Measurements from ENCODE around the gene JMJD1C.

Gene JMJD1C

GRCh38 chr10:63169624-63170023 lies 296.2 kb downstream of the JMJD1C start:
- Histone ChIP-seq H3K4me3 (ENCODE audit: low read length) (no peak overlapping the region), H3K36me3 (ENCODE audit: control insufficient read depth, low read length) (peaks cover 87% of the 10 kb centered on the region), H3K9me2 (replicated peaks; ENCODE audit: control insufficient read depth, low read length) (no peaks in the 10 kb centered on the region), H3K9me3 (ENCODE audit: control insufficient read depth, insufficient read depth, low read length) (no peaks in the 10 kb centered on the region), H3K79me2 (ENCODE audit: control insufficient read depth, low read length) (no peaks in the 10 kb centered on the region), H3K27ac (ENCODE audit: low read depth, low read length) (no peak overlapping the region), H3K27me3 (ENCODE audit: control insufficient read depth, low read length) (no peaks in the 10 kb centered on the region), H4K20me1 (ENCODE audit: control insufficient read depth, insufficient read depth, low read depth, low read length) (no peaks in the 10 kb centered on the region; the same call in 1 of the 2 replicates), H3K4me1 (ENCODE audit: control insufficient read depth, low read length) (peaks cover 14% of the 10 kb centered on the region), H3K4me2 (ENCODE audit: low read length) (no peak overlapping the region), H3F3A (ENCODE audit: control insufficient read depth, insufficient read depth) (peaks cover 27% of the 10 kb centered on the region)
- TF ChIP-seq EZH2phosphoT487 (IDR thresholded peaks at IDR 0.05; ENCODE audit: borderline replicate concordance, low read length): no peak
- TF ChIP-seq CTCF (IDR thresholded peaks at IDR 0.05; ENCODE audit: low read depth, low read length, poor library complexity, severe bottlenecking): no peak

DNA sequence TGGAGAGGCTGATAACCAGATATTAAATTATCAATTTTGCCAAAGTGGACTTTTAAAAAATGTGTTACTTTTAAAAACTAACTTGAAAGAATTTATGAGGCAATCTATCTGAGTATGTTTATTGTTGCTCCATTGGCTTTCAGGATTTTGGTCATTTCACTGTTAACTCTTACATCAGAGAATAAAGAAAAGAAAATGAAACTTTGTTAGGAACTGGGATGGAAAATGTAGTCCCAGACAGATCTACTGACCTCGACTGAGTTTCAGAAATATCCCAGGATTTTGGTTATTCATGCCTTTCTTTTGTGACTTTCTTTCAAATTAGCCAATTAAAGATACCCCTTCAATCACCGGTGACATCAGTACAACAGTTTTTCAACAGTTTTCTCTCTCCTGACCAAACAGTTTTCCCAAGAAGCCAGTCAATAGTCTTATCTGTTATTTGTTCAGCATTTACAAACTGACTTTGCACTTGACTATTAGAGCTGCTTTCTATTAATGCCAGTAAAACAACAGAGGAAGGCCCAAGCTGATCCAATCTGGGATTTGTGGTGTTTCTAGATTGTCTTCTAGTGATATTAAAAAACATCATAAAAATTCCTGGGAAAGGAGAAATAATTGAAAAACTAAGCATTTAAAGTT lies 296.8 kb downstream of the JMJD1C start:
- Histone ChIP-seq H3K4me3 (ENCODE audit: low read length) (no peak overlapping the region), H3K79me2 (ENCODE audit: control insufficient read depth, low read length) (no peaks in the 10 kb centered on the region), H3K9me2 (replicated peaks; ENCODE audit: control insufficient read depth, low read length) (no peaks in the 10 kb centered on the region), H3K27ac (ENCODE audit: low read depth, low read length) (no peak overlapping the region), H3F3A (ENCODE audit: control insufficient read depth, insufficient read depth) (peaks cover 24% of the 10 kb centered on the region), H3K27me3 (ENCODE audit: control insufficient read depth, low read length) (no peaks in the 10 kb centered on the region), H3K4me2 (ENCODE audit: low read length) (no peak overlapping the region), H4K20me1 (ENCODE audit: control insufficient read depth, insufficient read depth, low read depth, low read length) (no peaks in the 10 kb centered on the region; the same call in 1 of the 2 replicates), H3K9me3 (ENCODE audit: control insufficient read depth, insufficient read depth, low read length) (no peaks in the 10 kb centered on the region), H3K4me1 (ENCODE audit: control insufficient read depth, low read length) (peaks cover 7% of the 10 kb centered on the region), H3K36me3 (ENCODE audit: control insufficient read depth, low read length) (peaks cover 81% of the 10 kb centered on the region)
- TF ChIP-seq EZH2phosphoT487 (IDR thresholded peaks at IDR 0.05; ENCODE audit: borderline replicate concordance, low read length) (no peak), CTCF (IDR thresholded peaks at IDR 0.05; ENCODE audit: low read depth, low read length, poor library complexity, severe bottlenecking) (no peak)

DNA sequence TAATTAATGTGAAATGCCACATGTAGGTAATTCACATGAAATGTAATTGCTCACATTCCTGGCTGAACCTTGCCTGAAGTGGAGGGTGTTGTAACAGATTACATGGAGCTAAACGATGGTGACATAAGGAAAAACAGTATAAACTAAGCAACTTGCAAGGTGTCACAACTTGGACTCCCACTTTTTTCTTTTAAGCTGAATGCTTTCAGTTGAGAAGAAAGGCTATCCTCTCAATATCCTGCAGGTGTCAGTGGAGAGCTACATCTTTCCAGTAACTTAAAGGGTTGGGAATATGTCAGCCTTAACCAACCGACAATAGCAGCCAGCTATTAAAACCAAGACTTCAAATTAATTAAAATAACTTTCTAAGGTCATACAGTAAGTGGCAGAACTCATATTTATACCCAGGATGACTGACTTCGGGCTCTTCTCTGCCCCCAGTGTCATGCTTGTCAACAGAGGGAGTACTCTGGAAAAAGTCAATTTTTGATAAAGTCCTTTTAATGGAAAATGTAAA lies 299.0 kb downstream of the JMJD1C start:
- no peaks in the 10 kb centered on the region for H3K79me2 ChIP-seq (ENCODE audit: control insufficient read depth, low read length)
- no peaks in the 10 kb centered on the region for H3K9me3 ChIP-seq (ENCODE audit: control insufficient read depth, insufficient read depth, low read length)
- peaks cover 60% of the 10 kb centered on the region for H3K36me3 ChIP-seq (ENCODE audit: control insufficient read depth, low read length)
- TF ChIP-seq CTCF (IDR thresholded peaks at IDR 0.05; ENCODE audit: low read depth, low read length, poor library complexity, severe bottlenecking): peak; percentile 77
- TF ChIP-seq EZH2phosphoT487 (IDR thresholded peaks at IDR 0.05; ENCODE audit: borderline replicate concordance, low read length): no peak
- no peaks in the 10 kb centered on the region for H3K4me1 ChIP-seq (ENCODE audit: control insufficient read depth, low read length)
- peaks cover 24% of the 10 kb centered on the region for H3F3A ChIP-seq (ENCODE audit: control insufficient read depth, insufficient read depth)
- no peak overlapping the region for H3K27ac ChIP-seq (ENCODE audit: low read depth, low read length)
- no peak overlapping the region for H3K4me3 ChIP-seq (ENCODE audit: low read length)
- no peaks in the 10 kb centered on the region for H3K27me3 ChIP-seq (ENCODE audit: control insufficient read depth, low read length)
- H3K9me2 ChIP-seq (replicated peaks; ENCODE audit: control insufficient read depth, low read length): no peaks in the 10 kb centered on the region
- H3K4me2 ChIP-seq (ENCODE audit: low read length): no peak overlapping the region
- no peaks in the 10 kb centered on the region; the same call in 1 of the 2 replicates for H4K20me1 ChIP-seq (ENCODE audit: control insufficient read depth, insufficient read depth, low read depth, low read length)
